HG03108 (cell line): ENCODE data around the gene AKT2.

Experiments
- ATAC-seq: cut with Tn5 transposase; IDR thresholded peaks from one replicate; pipeline ENCODE4 v1.9.1; 2021; ENCODE audit warnings: moderate library complexity; ENCODE audit not compliant: unreplicated experiment

The AKT2 gene

GRCh38 chr19:40274585-40275544 lies 10.3 kb downstream of the AKT2 start:
- no peak for ATAC-seq

GRCh38 chr19:40273469-40274360 lies 11.4 kb downstream of the AKT2 start:
- no peak for ATAC-seq

- ATAC-seq = no peak
Observed at GRCh38 chr19:40272261-40272660, 12.9 kb downstream of the AKT2 start.

GRCh38 chr19:40271706-40272105 lies 13.4 kb downstream of the AKT2 start:
- no peak for ATAC-seq

GRCh38 chr19:40270362-40271089 lies 14.6 kb downstream of the AKT2 start:
- no peak for ATAC-seq

GRCh38 chr19:40269216-40269940 lies 15.8 kb downstream of the AKT2 start:
- ATAC-seq = no peak

- ATAC-seq = no peak
Observed at GRCh38 chr19:40267601-40267997, 17.5 kb downstream of the AKT2 start.

GRCh38 chr19:40266912-40267600 lies 18.1 kb downstream of the AKT2 start:
- no peak for ATAC-seq

- no peak for ATAC-seq
Observed at GRCh38 chr19:40266119-40266518, 19.0 kb downstream of the AKT2 start.

- ATAC-seq = no peak
Observed at GRCh38 chr19:40265763-40266099, 19.4 kb downstream of the AKT2 start.

- ATAC-seq = no peak
Observed at GRCh38 chr19:40265055-40265762, 19.9 kb downstream of the AKT2 start.

GRCh38 chr19:40264314-40265054 lies 20.7 kb downstream of the AKT2 start:
- no peak for ATAC-seq

GRCh38 chr19:40263440-40264313 lies 21.5 kb downstream of the AKT2 start:
- ATAC-seq = no peak

GRCh38 chr19:40262422-40262821 lies 22.7 kb downstream of the AKT2 start:
- ATAC-seq = no peak

GRCh38 chr19:40261631-40262030 lies 23.5 kb downstream of the AKT2 start:
- no peak for ATAC-seq

- ATAC-seq = no peak
Observed at GRCh38 chr19:40257096-40257517, 28.0 kb downstream of the AKT2 start.

GRCh38 chr19:40256512-40256911 lies 28.6 kb downstream of the AKT2 start:
- no peak for ATAC-seq
